ENCODE data around the gene FBXO42.

FBXO42 gene

GRCh38 chr1:16199700-16200099 is 152.6 kb downstream of the FBXO42 start:
- DNase-seq: no peak

- no peak for DNase-seq
Observed at GRCh38 chr1:16199157-16199501, 153.2 kb downstream of the FBXO42 start.

GRCh38 chr1:16198444-16199156 is 153.7 kb downstream of the FBXO42 start:
- DNase-seq: no peak

DNA sequence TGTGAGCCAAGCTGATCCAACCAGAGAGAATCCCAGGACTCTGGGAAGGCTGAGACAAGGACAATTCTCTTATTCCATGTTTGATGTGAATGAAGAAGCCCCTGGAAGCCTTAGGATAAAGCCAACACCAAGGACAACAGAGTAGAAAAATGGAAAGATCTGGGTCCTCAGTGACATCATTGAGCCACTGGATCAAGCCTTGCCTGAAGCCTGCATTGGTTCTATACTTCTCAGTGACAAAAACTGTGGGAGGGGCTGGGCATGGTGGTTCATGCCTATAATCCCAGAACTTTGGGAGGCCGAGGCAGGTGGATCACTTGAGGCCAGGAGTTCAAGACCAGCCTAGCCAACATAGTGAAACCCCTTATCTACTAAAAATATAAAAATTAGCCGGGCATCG is 155.4 kb downstream of the FBXO42 start:
- no peak for DNase-seq
